MM.1S (cell line): ENCODE measurements around the gene ITM2A.
A peak's percentile ranks its signal among the peaks of the same experiment; 100 is the strongest.

ENCODE experiments used
- DNase-seq: peaks from one replicate; pipeline ENCODE4 v3.0.0-alpha.2; 2015
- H2AFZ ChIP-seq: fragments of 300-600 bp; sonication (generic); 2 replicates; pipeline ENCODE4 v1.6.0; 2016; ENCODE audit warnings: antibody characterized with exemption, low read length
- H3F3A ChIP-seq: fragments of 300-600 bp; sonication (generic); 2 replicates; pipeline ENCODE4 v1.6.1; 2016; ENCODE audit warnings: mild to moderate bottlenecking, antibody characterized with exemption, low read length, moderate library complexity, mixed read lengths; ENCODE audit not compliant: insufficient read depth
- H3K27ac ChIP-seq: fragments of 300-600 bp; sonication (generic); 2 replicates; pipeline ENCODE4 v1.5.1; 2016; ENCODE audit warnings: mild to moderate bottlenecking, low read length
- H3K27me3 ChIP-seq: fragments of 300-600 bp; sonication (generic); replicated peaks from 2 replicates; pipeline ENCODE4 v1.6.0; 2016; ENCODE audit warnings: low read length; ENCODE audit not compliant: insufficient read depth
- H3K36me3 ChIP-seq: fragments of 300-600 bp; sonication (generic); replicated peaks from 2 replicates; pipeline ENCODE4 v1.6.1; 2016; ENCODE audit warnings: mild to moderate bottlenecking, low read length, mixed read lengths; ENCODE audit not compliant: insufficient read depth
- H3K4me1 ChIP-seq: fragments of 300-600 bp; sonication (generic); 2 replicates; pipeline ENCODE4 v1.6.1; 2016; ENCODE audit warnings: low read length, mixed read lengths
- H3K4me2 ChIP-seq: fragments of 300-600 bp; sonication (generic); 2 replicates; pipeline ENCODE4 v1.6.0; 2016; ENCODE audit warnings: low read depth, low read length
- H3K4me3 ChIP-seq: fragments of 300-600 bp; sonication (generic); 2 replicates; pipeline ENCODE4 v1.5.1; 2016; ENCODE audit warnings: low read length, mixed read lengths
- H3K79me2 ChIP-seq: fragments of 300-600 bp; sonication (generic); 2 replicates; pipeline ENCODE4 v1.6.1; 2016; ENCODE audit warnings: mixed run types, low read length, mixed read lengths
- H3K9ac ChIP-seq: fragments of 300-600 bp; sonication (generic); 2 replicates; pipeline ENCODE4 v1.6.1; 2016; ENCODE audit warnings: low read length, mixed read lengths
- H3K9me2 ChIP-seq: fragments of 300-600 bp; sonication (generic); replicated peaks from 2 replicates; pipeline ENCODE4 v1.6.1; 2016; ENCODE audit warnings: mild to moderate bottlenecking, low read length, mixed read lengths; ENCODE audit not compliant: insufficient read depth
- H3K9me3 ChIP-seq: fragments of 300-600 bp; sonication (generic); replicated peaks from 2 replicates; pipeline ENCODE4 v1.6.1; 2016; ENCODE audit warnings: mild to moderate bottlenecking, low read length, mixed read lengths; ENCODE audit not compliant: insufficient read depth
- H4K20me1 ChIP-seq: fragments of 300-600 bp; sonication (generic); 2 replicates; pipeline ENCODE4 v1.6.1; 2016; ENCODE audit warnings: mild to moderate bottlenecking, low read length, moderate library complexity, mixed read lengths; ENCODE audit not compliant: insufficient read depth
- EZH2 ChIP-seq: fragments of 300-600 bp; sonication (generic); optimal IDR thresholded peaks from 2 replicates; pipeline ENCODE3; 2017; ENCODE audit warnings: low read depth, mild to moderate bottlenecking, antibody characterized with exemption, low read length, mixed read lengths
- EZH2phosphoT487 ChIP-seq: fragments of 300-600 bp; sonication (generic); IDR thresholded peaks from 2 replicates; pipeline ENCODE4 v1.6.1; 2018; ENCODE audit warnings: antibody characterized with exemption, low read length
- TF ChIP-seq, protein P1 (sequence below): fragments of 300-600 bp; sonication (generic); IDR thresholded peaks from 2 replicates; pipeline ENCODE4 v1.5.1; 2016; ENCODE audit warnings: antibody characterized with exemption, low read length, mixed read lengths

The ITM2A gene

DNA sequence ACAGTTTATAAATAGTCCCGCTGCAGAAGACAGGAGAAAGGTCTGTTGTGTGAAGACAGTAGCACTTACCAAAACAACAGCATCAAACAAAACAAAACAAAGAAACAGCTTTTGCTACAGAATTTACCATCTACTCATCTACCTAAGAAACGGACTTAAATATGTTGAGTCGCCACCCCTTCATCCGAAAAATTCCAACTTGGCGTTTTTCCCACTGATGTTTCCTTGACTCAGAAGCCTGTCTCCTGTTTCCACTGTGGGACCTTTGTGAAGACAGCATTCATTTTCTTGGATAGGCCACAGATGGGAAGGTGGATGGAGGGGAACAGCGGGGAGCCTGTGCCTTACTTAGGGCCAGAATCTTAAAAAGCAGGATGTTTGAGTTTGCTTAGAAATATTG lies 1.3 kb upstream of the ITM2A start:
- H3K4me2 ChIP-seq = peak overlapping the region; percentile 25; the same call in 1 of the 2 replicates
- H3K9me3 ChIP-seq = no peaks in the 10 kb centered on the region
- no peak overlapping the region for H3K9ac ChIP-seq
- no peaks in the 10 kb centered on the region for H3K27me3 ChIP-seq
- H3K4me3 ChIP-seq = no peak overlapping the region
- no peaks in the 10 kb centered on the region for H4K20me1 ChIP-seq
- 0 out of 2 replicates have a peak overlapping the region, but pooled peaks have one; percentile 79 for H3K27ac ChIP-seq
- H3K79me2 ChIP-seq = peaks cover 5% of the 10 kb centered on the region; the same call in 1 of the 2 replicates
- no peak for DNase-seq
- TF ChIP-seq EZH2 (no peak), EZH2phosphoT487 (no peak)
- TF ChIP-seq, protein P1, sequence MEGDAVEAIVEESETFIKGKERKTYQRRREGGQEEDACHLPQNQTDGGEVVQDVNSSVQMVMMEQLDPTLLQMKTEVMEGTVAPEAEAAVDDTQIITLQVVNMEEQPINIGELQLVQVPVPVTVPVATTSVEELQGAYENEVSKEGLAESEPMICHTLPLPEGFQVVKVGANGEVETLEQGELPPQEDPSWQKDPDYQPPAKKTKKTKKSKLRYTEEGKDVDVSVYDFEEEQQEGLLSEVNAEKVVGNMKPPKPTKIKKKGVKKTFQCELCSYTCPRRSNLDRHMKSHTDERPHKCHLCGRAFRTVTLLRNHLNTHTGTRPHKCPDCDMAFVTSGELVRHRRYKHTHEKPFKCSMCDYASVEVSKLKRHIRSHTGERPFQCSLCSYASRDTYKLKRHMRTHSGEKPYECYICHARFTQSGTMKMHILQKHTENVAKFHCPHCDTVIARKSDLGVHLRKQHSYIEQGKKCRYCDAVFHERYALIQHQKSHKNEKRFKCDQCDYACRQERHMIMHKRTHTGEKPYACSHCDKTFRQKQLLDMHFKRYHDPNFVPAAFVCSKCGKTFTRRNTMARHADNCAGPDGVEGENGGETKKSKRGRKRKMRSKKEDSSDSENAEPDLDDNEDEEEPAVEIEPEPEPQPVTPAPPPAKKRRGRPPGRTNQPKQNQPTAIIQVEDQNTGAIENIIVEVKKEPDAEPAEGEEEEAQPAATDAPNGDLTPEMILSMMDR = no peak
- no peaks in the 10 kb centered on the region for H3K36me3 ChIP-seq
- peaks cover 3% of the 10 kb centered on the region; the same call in 1 of the 2 replicates for H3K4me1 ChIP-seq
- H3K9me2 ChIP-seq = no peaks in the 10 kb centered on the region
- 0 out of 2 replicates have a peak overlapping the region, but pooled peaks have one; percentile 87 for H2AFZ ChIP-seq
- H3F3A ChIP-seq = peaks cover 10% of the 10 kb centered on the region

GRCh38 chrX:79367907-79368306 lies 773 bp upstream of the ITM2A start:
- peak overlapping the region; percentile 79; the same call in 1 of the 2 replicates for H3K27ac ChIP-seq
- no peaks in the 10 kb centered on the region for H3K27me3 ChIP-seq
- H3K9ac ChIP-seq = peak overlapping the region; percentile 53; the same call in 1 of the 2 replicates
- peaks cover 5% of the 10 kb centered on the region; the same call in 1 of the 2 replicates for H3K79me2 ChIP-seq
- peak overlapping the region; percentile 87 for H2AFZ ChIP-seq
- peak overlapping the region; percentile 75; the same call in 1 of the 2 replicates for H3K4me3 ChIP-seq
- H3K36me3 ChIP-seq = no peaks in the 10 kb centered on the region
- peaks cover 10% of the 10 kb centered on the region for H3F3A ChIP-seq
- H4K20me1 ChIP-seq = no peaks in the 10 kb centered on the region
- peaks cover 3% of the 10 kb centered on the region; the same call in 1 of the 2 replicates for H3K4me1 ChIP-seq
- H3K9me3 ChIP-seq = no peaks in the 10 kb centered on the region
- TF ChIP-seq, protein P1 = no peak
- peak overlapping the region; percentile 69 for H3K4me2 ChIP-seq
- peak; percentile 19 for DNase-seq
- no peaks in the 10 kb centered on the region for H3K9me2 ChIP-seq

DNA sequence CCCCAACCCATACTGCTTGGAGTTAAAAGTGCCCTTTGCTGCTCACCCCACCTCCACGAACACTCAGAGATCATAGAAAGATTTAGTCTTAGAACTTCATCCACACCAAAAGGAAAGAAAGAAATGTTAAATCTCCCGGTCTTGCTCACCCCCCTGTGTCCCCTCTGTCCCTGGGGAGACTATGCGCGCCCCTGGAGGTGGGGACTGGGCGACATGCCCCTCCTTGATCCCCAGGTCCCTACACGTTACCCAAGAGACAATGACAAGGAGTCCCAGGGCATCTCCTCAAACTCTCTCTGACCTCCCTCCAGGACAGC lies 620 bp downstream of the ITM2A start:
- Histone ChIP-seq H3K9ac (peak overlapping the region; percentile 53), H2AFZ (peak overlapping the region; percentile 87)
- TF ChIP-seq EZH2phosphoT487 (no peak), EZH2 (no peak)
- TF ChIP-seq, protein P1 = no peak

More for the DNA sequence above, 620 bp downstream of the ITM2A start:
- Histone ChIP-seq H3K79me2 (peaks cover 5% of the 10 kb centered on the region; the same call in 1 of the 2 replicates), H3K27ac (peak overlapping the region; percentile 79; the same call in 1 of the 2 replicates), H4K20me1 (no peaks in the 10 kb centered on the region), H3K9me2 (no peaks in the 10 kb centered on the region), H3K4me3 (peak overlapping the region; percentile 75), H3K27me3 (no peaks in the 10 kb centered on the region), H3K36me3 (no peaks in the 10 kb centered on the region), H3F3A (peaks cover 10% of the 10 kb centered on the region), H3K9me3 (no peaks in the 10 kb centered on the region), H3K4me1 (peaks cover 3% of the 10 kb centered on the region; the same call in 1 of the 2 replicates), H3K4me2 (peak overlapping the region; percentile 69; the same call in 1 of the 2 replicates)
- no peak for DNase-seq
